HG03565 (cell line): ENCODE data around the gene SPSB1.

Source experiments
- ATAC-seq: cut with Tn5 transposase; IDR thresholded peaks from one replicate; pipeline ENCODE4 v1.9.1; 2021; ENCODE audit warnings: mild to moderate bottlenecking, moderate library complexity; ENCODE audit not compliant: unreplicated experiment

The SPSB1 gene

GRCh38 chr1:9258629-9259028, 34.1 kb upstream of the SPSB1 start:
- no peak for ATAC-seq

- no peak for ATAC-seq
Observed at GRCh38 chr1:9260059-9260766, 32.5 kb upstream of the SPSB1 start.

- no peak for ATAC-seq
Observed at GRCh38 chr1:9261496-9261895, 31.2 kb upstream of the SPSB1 start.

- no peak for ATAC-seq
Observed at GRCh38 chr1:9262096-9262986, 30.4 kb upstream of the SPSB1 start.

GRCh38 chr1:9263276-9263855, 29.3 kb upstream of the SPSB1 start:
- ATAC-seq, result no peak

- no peak for ATAC-seq
Observed at GRCh38 chr1:9263984-9264872, 28.5 kb upstream of the SPSB1 start.

GRCh38 chr1:9265037-9265436, 27.7 kb upstream of the SPSB1 start:
- ATAC-seq, result no peak

GRCh38 chr1:9265968-9266367, 26.7 kb upstream of the SPSB1 start:
- ATAC-seq, result no peak

- no peak for ATAC-seq
Observed at GRCh38 chr1:9267352-9267686, 25.4 kb upstream of the SPSB1 start.

GRCh38 chr1:9267827-9268581, 24.7 kb upstream of the SPSB1 start:
- ATAC-seq, result no peak

- ATAC-seq, result no peak
Observed at GRCh38 chr1:9269078-9269501, 23.6 kb upstream of the SPSB1 start.

- ATAC-seq, result no peak
Observed at GRCh38 chr1:9269721-9270120, 23.0 kb upstream of the SPSB1 start.

GRCh38 chr1:9270290-9270883, 22.3 kb upstream of the SPSB1 start:
- no peak for ATAC-seq

GRCh38 chr1:9271283-9271682, 21.4 kb upstream of the SPSB1 start:
- no peak for ATAC-seq

GRCh38 chr1:9271861-9272595, 20.7 kb upstream of the SPSB1 start:
- ATAC-seq, result no peak

GRCh38 chr1:9273177-9273576, 19.5 kb upstream of the SPSB1 start:
- no peak for ATAC-seq

GRCh38 chr1:9275161-9275560, 17.5 kb upstream of the SPSB1 start:
- no peak for ATAC-seq

GRCh38 chr1:9275567-9276034, 17.1 kb upstream of the SPSB1 start:
- ATAC-seq, result peak; percentile 53

- no peak for ATAC-seq
Observed at GRCh38 chr1:9278116-9278515, 14.6 kb upstream of the SPSB1 start.
